HCT116 (cell line): Measurements from ENCODE around the gene AP5S1.

ENCODE experiments used
- ATF3 ChIP-seq: IDR thresholded peaks from 2 replicates; pipeline ENCODE4 v1.6.1; 2012
- CTCF ChIP-seq, 3 experiments: fragments of 200-600 bp in 1 of 3; sonication (generic) in 1 of 3; IDR thresholded peaks in 2 of 3; conservative IDR thresholded peaks in 1 of 3; 2 replicates each; pipeline ENCODE4 v1.5.1; 2012 to 2017; ENCODE audit warnings: low read depth in 2 of 3, low read length in 2 of 3, antibody characterized with exemption in 1 of 3, borderline replicate concordance in 1 of 3, control low read depth in 1 of 3, mild to moderate bottlenecking in 1 of 3, mixed read lengths in 1 of 3, mixed run types in 1 of 3, moderate library complexity in 1 of 3; ENCODE audit not compliant: insufficient read depth in 1 of 3
- EZH2 ChIP-seq: fragments of 200-600 bp; sonication (generic); IDR thresholded peaks from 2 replicates; pipeline ENCODE4 v1.6.1; 2017; ENCODE audit warnings: antibody characterized with exemption, mixed run types
- MAX ChIP-seq: IDR thresholded peaks from 2 replicates; pipeline ENCODE4 v1.6.1; 2012
- POLR2AphosphoS5 ChIP-seq: IDR thresholded peaks from 2 replicates; pipeline ENCODE4 v1.6.1; 2011; ENCODE audit warnings: mild to moderate bottlenecking, low read depth, low read length, moderate library complexity
- SP1 ChIP-seq: IDR thresholded peaks from 2 replicates; pipeline ENCODE4 v1.6.1; 2012; ENCODE audit warnings: low read depth
- TCF7L2 ChIP-seq: IDR thresholded peaks from 2 replicates; pipeline ENCODE4 v1.7.0; 2011; ENCODE audit warnings: borderline replicate concordance, inconsistent platforms; ENCODE audit not compliant: insufficient read depth, insufficient read length; ENCODE audit errors: extremely low read depth
- ZNF274 ChIP-seq: fragments of 200-500 bp; sonication (Bioruptor generic); IDR thresholded peaks from 2 replicates; pipeline ENCODE4 v1.6.1; 2014; ENCODE audit warnings: mild to moderate bottlenecking, low read depth, low read length, inconsistent platforms

- TF ChIP-seq CTCF (IDR thresholded peaks at IDR 0.05 in 2 of 3, conservative IDR thresholded peaks at IDR 0.05 in 1 of 3; ENCODE audit: borderline replicate concordance in 1 of 3, insufficient read depth in 1 of 3, low read depth in 2 of 3, low read length in 2 of 3) (peak in 2 of 3 experiments; percentile 29 to 53; a peak in 3 of 6 replicates), TCF7L2 (no peak), MAX (peak; percentile 57; the same call in 1 of the 2 replicates), EZH2 (no peak), POLR2AphosphoS5 (peak; percentile 86), ZNF274 (no peak), SP1 (peak; percentile 52), ATF3 (no peak)
Observed at GRCh38 chr20:3795511-3796468, 24.6 kb upstream of the AP5S1 start, which contains the start of gene CDC25B.
